WTC11 (cell line): Measurements from ENCODE around the gene VSIG10. TPM values are rescaled to one million over a fixed set of nuclear protein-coding genes. Genes with fewer than 3 reads are reported as not detected.
A peak's percentile ranks its signal among the peaks of the same experiment; 100 is the strongest.

ENCODE experiments used
- ATAC-seq: fragments of 200-7000 bp; cut with Tn5 transposase; 2 replicates; pipeline ENCODE4 v1.10.0; 2021; ENCODE audit warnings: mild to moderate bottlenecking, moderate library complexity
- CTCF ChIA-PET: fragments of 300-600 bp; sonication (Branson Sonifier 250); formaldehyde crosslinking; loops from one replicate; lab custom pipeline; 2021; ENCODE audit warnings: antibody characterized with exemption; lab: Charles Lee
- POLR2A ChIA-PET: fragments of 350-600 bp; sonication (Branson Sonifier 250); formaldehyde crosslinking; loops from one replicate; lab custom pipeline; 2021; ENCODE audit warnings: antibody characterized with exemption; lab: Charles Lee
- DNase-seq: peaks from one replicate; pipeline ENCODE4 v3.0.0; 2021; ENCODE audit warnings: low spot score
- H3K27ac Mint-ChIP-seq: 2 replicates; pipeline ENCODE4 v1.8.0; 2021; ENCODE audit warnings: mixed read lengths
- H3K27me3 Mint-ChIP-seq: 2 replicates; pipeline ENCODE4 v1.8.0; 2021; ENCODE audit warnings: low read depth, mild to moderate bottlenecking, moderate library complexity, mixed read lengths
- H3K36me3 Mint-ChIP-seq: 2 replicates; pipeline ENCODE4 v1.8.0; 2021; ENCODE audit warnings: mixed read lengths
- H3K4me1 Mint-ChIP-seq: 2 replicates; pipeline ENCODE4 v1.8.0; 2022; ENCODE audit warnings: mixed read lengths
- H3K4me3 Mint-ChIP-seq: 2 replicates; pipeline ENCODE4 v1.8.0; 2021; ENCODE audit warnings: mild to moderate bottlenecking, moderate library complexity, mixed read lengths
- H3K9me3 Mint-ChIP-seq: 2 replicates; pipeline ENCODE4 v1.8.0; 2021; ENCODE audit warnings: mixed read lengths
- ARID4B ChIP-seq: sonication (generic); formaldehyde crosslinking; IDR thresholded peaks from 2 replicates; pipeline ENCODE4 v1.8.0; 2023; ENCODE audit warnings: missing genetic modification reagents, mild to moderate bottlenecking, borderline replicate concordance
- ATF6 ChIP-seq: sonication (generic); formaldehyde crosslinking; IDR thresholded peaks from 2 replicates; pipeline ENCODE4 v1.8.1; 2023; ENCODE audit warnings: mild to moderate bottlenecking, missing genetic modification reagents
- CREB1 ChIP-seq: sonication (generic); formaldehyde crosslinking; IDR thresholded peaks from 2 replicates; pipeline ENCODE4 v1.8.0; 2023; ENCODE audit warnings: mild to moderate bottlenecking, missing genetic modification reagents
- CREM ChIP-seq: sonication (generic); formaldehyde crosslinking; IDR thresholded peaks from 2 replicates; pipeline ENCODE4 v1.8.1; 2022; ENCODE audit warnings: mild to moderate bottlenecking, missing genetic modification reagents, moderate library complexity
- CTCF ChIP-seq: fragments of 200-600 bp; IDR thresholded peaks from 2 replicates; pipeline ENCODE4 v1.8.0; 2022; ENCODE audit warnings: antibody characterized with exemption
- FOXP4 ChIP-seq: sonication (generic); formaldehyde crosslinking; IDR thresholded peaks from 2 replicates; pipeline ENCODE4 v1.8.0; 2022; ENCODE audit warnings: mild to moderate bottlenecking, missing genetic modification reagents
- GABPB1 ChIP-seq: sonication (generic); formaldehyde crosslinking; IDR thresholded peaks from 2 replicates; pipeline ENCODE4 v1.8.1; 2023; ENCODE audit warnings: mild to moderate bottlenecking, missing genetic modification reagents
- HMGXB4 ChIP-seq: sonication (generic); formaldehyde crosslinking; IDR thresholded peaks from 2 replicates; pipeline ENCODE4 v1.8.1; 2023; ENCODE audit warnings: mild to moderate bottlenecking, moderate library complexity, missing genetic modification reagents
- NR3C1 ChIP-seq: sonication (generic); formaldehyde crosslinking; conservative IDR thresholded peaks from 2 replicates; pipeline ENCODE4 v1.8.1; 2023; ENCODE audit warnings: low read depth, mild to moderate bottlenecking, missing genetic modification reagents
- RORB ChIP-seq: fragments of 250-450 bp; sonication (Bioruptor Pico); IDR thresholded peaks from 2 replicates; pipeline ENCODE4 v1.9.0; 2021; ENCODE audit warnings: mild to moderate bottlenecking
- SOX15 ChIP-seq: fragments of 250-450 bp; sonication (Bioruptor Pico); IDR thresholded peaks from 2 replicates; pipeline ENCODE4 v1.9.0; 2021; ENCODE audit warnings: mild to moderate bottlenecking
- ZMAT4 ChIP-seq: fragments of 250-450 bp; sonication (Bioruptor Pico); IDR thresholded peaks from 2 replicates; pipeline ENCODE4 v1.9.0; 2021; ENCODE audit warnings: mild to moderate bottlenecking
- ZNF232 ChIP-seq: sonication (generic); formaldehyde crosslinking; IDR thresholded peaks from 2 replicates; pipeline ENCODE4 v1.8.0; 2022; ENCODE audit warnings: mild to moderate bottlenecking, missing genetic modification reagents
- ZNF317 ChIP-seq: sonication (generic); formaldehyde crosslinking; IDR thresholded peaks from 2 replicates; pipeline ENCODE4 v1.8.1; 2023; ENCODE audit warnings: low read depth, mild to moderate bottlenecking, moderate library complexity, missing genetic modification reagents, borderline replicate concordance
- ZNF425 ChIP-seq: fragments of 250-450 bp; sonication (Bioruptor Pico); conservative IDR thresholded peaks from 2 replicates; pipeline ENCODE4 v1.9.0; 2021; ENCODE audit warnings: mild to moderate bottlenecking
- total RNA-seq: library from RNA; stranded (reverse); gene quantifications from 3 replicates; pipeline ENCODE4 v1.2.3, GENCODE V29; 2021

VSIG10 gene
- total RNA-seq, 1 experiment from 2014 or later, result 82.5 TPM

GRCh38 chr12:118034429-118035189 lies 69.2 kb downstream of the VSIG10 start (continued):
- TF ChIP-seq ZNF232 (CRISPR knock-in tag) (no peak), ATF6 (CRISPR knock-in tag) (no peak)

GRCh38 chr12:118033902-118034301 lies 69.9 kb downstream of the VSIG10 start:
- CTCF ChIA-PET, result interaction anchor here (0.6 to 2.7 kb wide), 4 partner anchors 144 to 688 kb away, joined by 3 to 32 read pairs (median 8); no protein-coding TSS in a partner anchor
- peak overlapping the region; percentile 39; the same call in 1 of the 2 replicates for H3K27ac Mint-ChIP-seq
- POLR2A ChIA-PET, result no interaction called here

GRCh38 chr12:118033323-118033722 lies 70.5 kb downstream of the VSIG10 start:
- DNase-seq (no peak), ATAC-seq (no peak)
- Mint-ChIP-seq H3K4me3 (no peak overlapping the region), H3K27me3 (no peaks in the 10 kb centered on the region), H3K36me3 (peaks cover 77% of the 10 kb centered on the region), H3K9me3 (no peaks in the 10 kb centered on the region), H3K27ac (no peak overlapping the region), H3K4me1 (no peaks in the 10 kb centered on the region; the same call in 1 of the 2 replicates)
- POLR2A ChIA-PET, result interaction anchor here (0.8 kb wide), 1 partner anchor 11 kb away, joined by 3 read pairs; no protein-coding TSS in a partner anchor
- CTCF ChIA-PET, result interaction anchor here (0.7 to 2.7 kb wide), 3 partner anchors 86 to 158 kb away, joined by 3 to 32 read pairs (median 4); no protein-coding TSS in a partner anchor
- TF ChIP-seq FOXP4 (no peak), GABPB1 (CRISPR knock-in tag) (no peak), CREM (no peak), ZNF425 (CRISPR knock-in tag) (no peak), ARID4B (CRISPR knock-in tag) (no peak), HMGXB4 (CRISPR knock-in tag) (no peak), ZNF317 (CRISPR knock-in tag) (no peak), RORB (no peak), NR3C1 (CRISPR knock-in tag) (no peak), CTCF (no peak), SOX15 (no peak), CREB1 (CRISPR knock-in tag) (no peak)

More at GRCh38 chr12:118033902-118034301, 69.9 kb downstream of the VSIG10 start:
- H3K4me1 Mint-ChIP-seq, result no peaks in the 10 kb centered on the region; the same call in 1 of the 2 replicates
- no peaks in the 10 kb centered on the region for H3K27me3 Mint-ChIP-seq
- H3K4me3 Mint-ChIP-seq, result no peak overlapping the region
- ATAC-seq (no peak), DNase-seq (no peak)
- peaks cover 79% of the 10 kb centered on the region for H3K36me3 Mint-ChIP-seq
- no peak for TF ChIP-seq ZMAT4 (CRISPR knock-in tag)
- H3K9me3 Mint-ChIP-seq, result no peaks in the 10 kb centered on the region
